Hepatic stellate cell (primary cell): ENCODE results near the gene HSD17B12.
"Not testable (repeated sequence)": the region's sequence is repeated elsewhere in the genome, so short reads cannot be mapped to it uniquely, and the experiment has no call there.

Source experiments
- DNase-seq: peaks from one replicate; pipeline ENCODE4 v3.0.0; 2011; ENCODE audit warnings: low spot score

HSD17B12 gene

DNA sequence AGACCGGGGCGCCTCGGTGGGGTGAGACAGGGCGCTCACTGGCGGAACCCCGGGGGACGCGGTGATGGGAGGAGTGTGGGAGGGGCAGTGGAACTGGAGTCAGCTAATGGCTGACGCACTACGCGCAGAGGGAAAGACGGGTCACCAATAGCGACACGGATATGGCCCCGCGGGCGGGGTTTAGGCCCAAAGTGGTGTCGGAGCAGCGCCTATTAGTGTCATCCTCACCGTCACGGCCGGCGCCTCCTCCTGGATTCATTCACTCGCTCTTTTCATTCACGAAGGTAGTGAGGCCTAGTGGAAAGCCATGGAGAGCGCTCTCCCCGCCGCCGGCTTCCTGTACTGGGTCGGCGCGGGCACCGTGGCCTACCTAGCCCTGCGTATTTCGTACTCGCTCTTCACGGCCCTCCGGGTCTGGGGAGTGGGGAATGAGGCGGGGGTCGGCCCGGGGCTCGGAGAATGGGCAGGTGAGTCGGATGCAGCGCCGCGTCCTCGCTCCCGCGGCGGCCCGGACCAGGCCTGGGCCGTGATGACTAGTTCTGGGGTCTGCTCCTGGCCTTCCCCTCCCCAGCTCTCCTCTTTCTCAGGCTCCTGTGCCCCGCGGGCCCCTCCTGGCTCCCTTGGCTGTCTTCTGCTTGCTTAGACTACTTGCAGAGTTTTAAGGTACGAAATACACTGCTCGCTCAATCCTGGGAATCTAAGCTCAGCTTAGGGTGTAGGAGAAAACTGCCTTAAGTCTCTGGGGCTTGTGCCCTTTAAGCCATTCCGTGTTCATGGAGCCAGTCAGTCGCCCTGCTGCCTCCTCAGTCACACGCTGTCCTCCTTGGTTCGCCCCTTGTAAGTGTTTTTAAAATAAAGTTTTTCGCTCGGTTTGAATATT is at the start of gene HSD17B12:
TSS of gene HSD17B12 (plus strand) at position 218 of the 880 bp plus-strand sequence. CDS start at position 308, 90 bp downstream.
- DNase-seq, result peak; percentile 97

DNA sequence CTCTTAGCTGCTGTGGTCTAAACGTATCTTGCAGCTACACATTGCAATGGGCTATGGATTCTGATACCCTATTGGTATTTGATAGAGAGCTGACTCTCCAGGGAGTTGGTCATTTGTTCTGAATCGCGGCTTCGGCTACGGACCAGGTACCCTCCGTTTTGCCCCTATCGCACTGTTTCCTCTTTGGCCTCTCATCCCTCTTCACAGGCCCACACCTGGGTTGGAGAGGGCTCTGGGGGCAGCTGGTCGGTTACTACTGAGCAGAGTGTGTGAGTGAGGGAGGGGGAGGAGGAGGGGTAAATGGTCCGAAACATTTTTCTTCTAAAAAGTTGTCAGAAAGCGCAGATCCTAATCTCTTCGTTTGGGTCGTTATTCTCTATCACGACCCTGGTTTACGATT is 48.8 kb upstream of the HSD17B12 start:
- no peak for DNase-seq

DNA sequence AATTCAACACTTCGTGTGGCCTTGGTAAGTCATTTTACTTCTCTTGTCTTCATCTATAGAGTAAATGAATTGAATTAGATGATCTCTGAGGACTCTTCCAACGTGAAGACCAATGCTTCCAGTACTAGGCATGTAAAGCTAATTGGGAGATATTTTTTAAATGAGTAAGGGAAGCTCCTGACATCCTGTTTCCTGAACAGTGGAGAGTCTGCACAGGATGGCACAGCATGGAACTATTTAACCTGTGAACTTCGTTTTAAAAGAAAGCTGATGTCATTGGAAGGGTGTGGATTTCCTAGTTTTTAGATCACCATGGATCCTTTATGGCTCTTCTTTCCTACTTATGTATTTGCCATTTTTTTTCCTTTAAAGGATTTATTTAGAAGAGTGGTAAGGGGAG is 48.4 kb upstream of the HSD17B12 start:
- DNase-seq, result peak; percentile 7

- DNase-seq, result no peak
Measured at GRCh38 chr11:43638717-43639116, 41.8 kb upstream of the HSD17B12 start.

DNA sequence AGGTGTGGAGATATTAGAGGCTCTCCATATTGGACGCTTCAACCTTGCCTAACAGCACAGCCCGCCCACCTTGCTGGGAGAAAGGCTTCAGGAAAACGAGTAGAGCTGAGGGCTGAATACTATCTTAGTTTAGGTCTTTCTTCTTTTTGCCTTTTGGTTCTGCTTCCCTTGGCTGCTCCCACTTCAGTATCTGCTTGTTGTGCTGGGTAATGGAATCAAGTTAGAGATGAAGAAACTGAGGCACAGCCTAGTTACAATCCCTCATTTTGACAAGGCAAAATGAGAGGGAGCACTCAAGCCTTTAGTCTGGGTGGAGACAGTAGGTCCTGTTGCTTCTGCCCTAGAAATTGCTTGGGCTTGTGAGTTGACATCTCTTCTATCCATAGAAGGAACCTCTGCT is 41.3 kb upstream of the HSD17B12 start:
- DNase-seq, result no peak

DNA sequence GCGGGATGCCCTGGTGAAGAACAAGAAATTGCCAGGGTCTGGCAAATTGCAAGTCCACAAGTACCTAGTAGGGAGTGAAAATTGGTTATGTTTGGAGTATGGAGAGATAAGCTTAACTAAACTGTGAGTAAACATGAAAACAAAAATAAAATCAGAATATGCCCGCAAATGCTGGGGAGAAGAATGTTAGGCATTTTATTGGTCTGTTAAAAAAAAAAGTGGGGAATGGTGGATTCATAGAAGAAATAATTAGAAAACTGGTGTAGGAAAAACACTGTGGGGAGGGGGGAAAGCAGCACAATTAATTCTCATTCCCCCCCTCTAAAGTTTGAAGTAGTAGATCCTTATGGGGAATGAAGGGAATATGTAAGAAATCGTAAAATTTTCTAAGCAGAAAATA is 40.6 kb upstream of the HSD17B12 start:
- no peak for DNase-seq

DNA sequence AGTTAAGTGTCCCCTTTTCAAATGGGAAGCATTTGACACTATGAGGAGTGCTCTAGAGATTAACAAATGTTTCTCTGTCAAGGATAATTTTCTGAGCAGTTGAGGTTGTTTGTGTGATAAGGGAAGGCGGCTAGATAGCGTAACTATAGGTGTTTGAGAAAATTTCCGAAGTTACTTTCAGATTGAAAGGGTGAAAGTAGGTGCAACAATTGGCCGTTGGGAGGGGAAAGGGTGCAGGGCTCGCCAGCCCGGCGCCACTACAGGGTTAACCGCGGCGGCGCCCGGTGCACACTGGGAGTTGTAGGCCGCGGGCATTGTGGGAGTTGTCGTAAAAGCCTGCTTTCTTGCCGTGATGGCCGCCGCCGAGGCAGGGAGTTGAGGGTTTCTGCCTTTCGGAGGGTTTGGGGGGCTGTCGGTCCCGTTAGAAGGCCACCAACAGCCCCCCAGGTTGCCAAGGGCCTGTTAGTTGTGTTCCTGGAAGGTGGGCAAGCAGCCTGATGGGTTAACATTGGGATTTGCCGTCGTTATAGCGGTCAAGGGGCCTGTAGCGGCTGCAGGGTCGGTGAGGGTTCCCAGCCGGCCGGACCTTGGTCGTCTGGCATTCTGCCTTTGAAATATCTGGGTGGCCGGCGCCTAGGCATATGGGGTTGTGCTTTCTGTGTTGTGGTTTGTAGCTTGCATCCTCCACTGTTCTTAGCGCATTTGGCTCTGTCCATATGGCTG is 36.5 kb upstream of the HSD17B12 start:
- DNase-seq, result peak; percentile 79

GRCh38 chr11:43644621-43645299 is 35.8 kb upstream of the HSD17B12 start:
- peak; percentile 7 for DNase-seq

GRCh38 chr11:43646767-43647166 is 33.8 kb upstream of the HSD17B12 start:
- no peak for DNase-seq

DNA sequence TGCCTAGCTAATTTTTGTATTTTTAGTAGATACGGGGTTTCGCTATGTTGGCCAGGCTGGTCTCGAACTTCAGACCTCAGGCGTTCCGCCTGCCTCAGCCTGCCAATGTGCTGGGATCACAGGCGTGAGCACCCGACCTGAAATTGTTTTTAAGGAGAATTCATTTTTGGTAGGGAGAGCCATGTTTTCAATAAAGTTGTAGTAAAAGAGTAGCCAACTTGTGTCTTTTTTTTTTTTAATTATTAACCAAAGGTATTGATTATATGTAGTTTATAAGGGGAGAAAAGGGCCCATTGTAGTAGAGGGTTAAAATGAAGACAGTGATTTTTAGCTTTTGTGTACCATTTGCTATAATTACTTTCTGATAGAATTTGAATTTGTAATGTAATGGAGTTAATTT is 31.6 kb upstream of the HSD17B12 start:
- DNase-seq, result no peak

- DNase-seq, result no peak
Measured at GRCh38 chr11:43649501-43649900, 31.0 kb upstream of the HSD17B12 start.

DNA sequence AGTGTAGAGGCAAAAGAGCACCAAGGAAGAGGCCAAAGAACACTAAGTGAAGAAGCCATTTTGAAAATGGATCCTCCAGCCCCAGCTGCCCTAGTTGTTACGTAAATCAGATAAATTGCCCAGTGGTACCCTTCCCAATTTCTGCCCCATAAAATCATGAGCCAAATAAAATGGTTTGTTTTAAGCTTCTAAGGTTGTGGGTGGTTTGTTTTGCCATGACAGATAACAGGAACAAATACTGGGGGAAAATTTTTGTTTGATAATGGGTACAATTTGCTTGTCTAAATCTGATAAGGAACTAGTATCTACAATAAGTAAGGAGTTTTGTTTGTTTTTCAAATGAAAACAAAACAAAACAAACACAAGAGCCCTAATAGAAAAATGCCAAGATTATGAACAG is 30.6 kb upstream of the HSD17B12 start:
- DNase-seq, result no peak

GRCh38 chr11:43663018-43663417 is 17.5 kb upstream of the HSD17B12 start:
- DNase-seq, result not testable (repeated sequence)

DNA sequence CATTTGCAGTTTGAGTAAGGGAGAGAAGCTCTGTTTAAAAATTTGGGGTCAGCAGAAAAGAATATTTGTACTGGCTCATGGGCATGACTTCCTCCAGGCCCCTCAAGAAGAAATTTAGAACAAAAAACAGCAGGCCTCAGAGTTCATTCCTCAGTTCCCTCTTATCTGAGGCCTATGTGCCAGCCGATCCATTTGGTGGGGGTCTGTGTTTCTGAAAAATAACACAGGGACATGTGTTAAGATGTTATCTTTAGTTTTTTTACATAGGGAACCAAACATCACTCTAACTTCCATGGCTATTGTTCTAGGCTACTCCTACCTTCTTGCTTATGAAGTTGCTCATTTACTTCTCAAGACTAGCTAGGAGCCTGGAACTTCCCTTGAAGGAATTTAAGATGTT is 16.2 kb upstream of the HSD17B12 start:
- DNase-seq, result no peak

DNA sequence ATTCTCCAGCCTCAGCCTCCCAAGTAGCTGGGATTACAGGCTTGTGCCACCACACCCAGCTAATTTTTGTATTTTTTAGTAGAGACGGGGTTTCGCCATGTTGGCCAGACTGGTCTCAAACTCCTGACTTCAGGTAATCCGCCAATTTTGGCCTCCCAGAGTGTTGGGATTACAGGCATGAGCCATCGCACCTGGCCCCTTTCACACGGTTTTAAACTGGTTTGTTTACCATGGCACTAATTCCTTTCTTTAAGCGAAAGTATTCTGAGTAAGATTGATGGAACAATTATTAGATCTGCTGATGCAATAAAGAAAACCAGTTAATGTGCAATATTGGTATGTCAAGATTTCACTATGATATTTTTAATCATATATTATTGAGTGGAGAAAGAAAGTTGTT is 9.3 kb upstream of the HSD17B12 start:
- not testable (repeated sequence) for DNase-seq

GRCh38 chr11:43674560-43674959 is 6.0 kb upstream of the HSD17B12 start:
- no peak for DNase-seq

DNA sequence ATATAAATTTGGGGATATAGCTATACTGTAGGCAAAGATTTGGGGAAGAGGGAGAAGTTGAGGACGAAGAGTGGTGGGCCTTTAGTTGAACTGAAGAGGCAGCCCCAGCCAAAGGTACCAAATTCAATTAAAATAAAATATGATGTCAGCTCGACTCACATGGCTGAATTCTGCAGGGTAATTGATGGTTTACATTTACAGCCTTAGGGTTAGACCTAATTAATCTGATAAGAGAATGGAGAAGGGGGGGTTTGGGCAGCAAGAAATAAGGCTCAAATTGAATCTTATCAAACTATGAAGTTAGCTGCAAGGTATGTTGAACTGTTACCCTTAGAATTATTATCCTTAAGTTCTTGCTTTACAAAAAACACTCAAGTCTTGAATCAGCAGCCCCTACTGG is 3.6 kb upstream of the HSD17B12 start:
- no peak for DNase-seq

GRCh38 chr11:43681401-43681942 is 934 bp downstream of the HSD17B12 start:
- DNase-seq, result peak; percentile 11

DNA sequence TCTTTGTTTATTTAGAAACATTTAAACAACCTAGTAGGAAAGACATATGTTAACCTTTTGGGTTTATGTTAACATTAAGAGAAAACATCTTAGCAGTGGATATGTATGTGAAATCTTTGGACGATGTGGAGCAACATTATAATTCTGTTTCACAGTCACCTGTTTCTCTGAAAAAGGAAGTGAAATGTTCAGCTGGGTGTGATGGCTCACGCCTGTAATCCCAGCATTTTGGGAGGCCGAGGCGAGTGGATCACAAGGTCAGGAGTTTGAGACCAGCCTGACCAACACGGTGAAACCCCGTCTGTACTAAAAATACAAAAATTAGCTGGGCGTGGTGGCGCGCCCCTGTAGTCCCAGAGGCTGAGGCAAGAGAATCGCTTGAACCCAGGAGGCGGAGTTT is 1.5 kb downstream of the HSD17B12 start:
- DNase-seq, result not testable (repeated sequence)

GRCh38 chr11:43685440-43685839 is 4.9 kb downstream of the HSD17B12 start:
- no peak for DNase-seq

- no peak for DNase-seq
Measured at GRCh38 chr11:43686207-43686606, 5.7 kb downstream of the HSD17B12 start.

GRCh38 chr11:43687120-43687791 is 6.7 kb downstream of the HSD17B12 start:
- peak; percentile 14 for DNase-seq
